IMR-90 (cell line): Measurements from ENCODE around the gene CASP3. TPM values are rescaled to one million over a fixed set of nuclear protein-coding genes. Genes with fewer than 3 reads are reported as not detected.

Source experiments
- ATAC-seq: fragments of 200-7000 bp; cut with Tn5 transposase; 2 replicates; pipeline ENCODE4 v1.9.1; 2020; ENCODE audit warnings: low read depth, mild to moderate bottlenecking, moderate library complexity
- BruUV-seq: library from RNA; stranded (reverse); fragments of 400-500 nt; replicated peaks from 2 replicates; lab custom pipeline; 2021; lab: Mats Ljungman, UMichigan
- CTCF ChIA-PET: fragments of 300-600 bp; formaldehyde crosslinking; extraction: SDS; loops from one replicate; lab custom pipeline; 2021; ENCODE audit warnings: antibody characterized with exemption; lab: Yijun Ruan, JAX
- POLR2A ChIA-PET: fragments of 300-600 bp; sonication (Branson Sonifier 250); formaldehyde crosslinking; loops from one replicate; lab custom pipeline; 2022; ENCODE audit warnings: antibody characterized with exemption; ENCODE audit not compliant: unreplicated experiment; lab: Charles Lee
- DNase-seq: peaks from one replicate; pipeline ENCODE4 v3.0.0; 2013
- H2AFZ ChIP-seq: replicated peaks from 2 replicates; pipeline ENCODE3; 2013; ENCODE audit warnings: low read length, mild to moderate bottlenecking; ENCODE audit not compliant: poor library complexity
- H2AK5ac ChIP-seq: 2 replicates; pipeline ENCODE4 v1.6.1; 2013; ENCODE audit warnings: low read depth, low read length, inconsistent platforms
- H2AK9ac ChIP-seq: replicated peaks from 2 replicates; pipeline ENCODE3; 2013; ENCODE audit warnings: mild to moderate bottlenecking, low read depth, low read length, moderate library complexity; ENCODE audit not compliant: poor library complexity
- H2BK120ac ChIP-seq: 2 replicates; pipeline ENCODE4 v1.6.1; 2013; ENCODE audit warnings: low read depth, low read length, inconsistent platforms
- H2BK15ac ChIP-seq: 3 replicates; pipeline ENCODE4 v1.6.1; 2013; ENCODE audit warnings: low read depth, low read length, inconsistent platforms
- H2BK20ac ChIP-seq: 2 replicates; pipeline ENCODE4 v1.6.1; 2013; ENCODE audit warnings: low read depth, mild to moderate bottlenecking, inconsistent platforms, low read length, moderate library complexity
- H2BK5ac ChIP-seq: 2 replicates; pipeline ENCODE4 v1.6.1; 2013; ENCODE audit warnings: mild to moderate bottlenecking, low read depth, low read length, inconsistent platforms; ENCODE audit not compliant: poor library complexity, severe bottlenecking
- H3K14ac ChIP-seq: replicated peaks from 2 replicates; pipeline ENCODE4 v1.6.1; 2013; ENCODE audit warnings: low read depth, low read length, inconsistent platforms
- H3K18ac ChIP-seq: 2 replicates; pipeline ENCODE4 v1.6.1; 2013; ENCODE audit warnings: low read depth, low read length, control low read depth
- H3K23ac ChIP-seq: 2 replicates; pipeline ENCODE4 v1.6.1; 2013; ENCODE audit warnings: low read depth, low read length, inconsistent platforms
- H3K27ac ChIP-seq: 2 replicates; pipeline ENCODE4 v1.5.1; 2013; ENCODE audit warnings: mild to moderate bottlenecking, control low read depth, low read length; ENCODE audit not compliant: insufficient read depth
- H3K27me3 ChIP-seq: 2 replicates; pipeline ENCODE4 v1.6.1; 2013; ENCODE audit warnings: low read length; ENCODE audit not compliant: control insufficient read depth, insufficient read depth
- H3K36me3 ChIP-seq: 2 replicates; pipeline ENCODE4 v1.6.1; 2013; ENCODE audit warnings: low read length, mixed read lengths; ENCODE audit not compliant: control insufficient read depth, insufficient read depth
- H3K4ac ChIP-seq: 2 replicates; pipeline ENCODE4 v1.6.1; 2013; ENCODE audit warnings: low read depth, low read length, inconsistent platforms
- H3K4me1 ChIP-seq: 2 replicates; pipeline ENCODE4 v1.6.1; 2013; ENCODE audit warnings: low read length, mixed read lengths; ENCODE audit not compliant: control insufficient read depth, insufficient read depth
- H3K4me2 ChIP-seq: 2 replicates; pipeline ENCODE4 v1.6.1; 2013; ENCODE audit warnings: low read depth, mild to moderate bottlenecking, control low read depth, low read length, moderate library complexity
- H3K4me3 ChIP-seq: 2 replicates; pipeline ENCODE4 v1.5.1; 2013; ENCODE audit warnings: low read depth, mild to moderate bottlenecking, control low read depth, low read length, moderate library complexity; ENCODE audit not compliant: insufficient read depth
- H3K56ac ChIP-seq: 2 replicates; pipeline ENCODE4 v1.6.1; 2013; ENCODE audit warnings: low read length, inconsistent platforms; ENCODE audit not compliant: insufficient read depth; ENCODE audit errors: extremely low read depth
- H3K79me1 ChIP-seq, 2 experiments: 2 replicates each; pipeline ENCODE4 v1.6.1; 2013; ENCODE audit warnings: low read length in 2 of 2, inconsistent platforms in 1 of 2, low read depth in 1 of 2
- H3K9ac ChIP-seq: 2 replicates; pipeline ENCODE4 v1.6.1; 2013; ENCODE audit warnings: low read depth, low read length, control low read depth
- H3K9me1 ChIP-seq: 2 replicates; pipeline ENCODE4 v1.6.1; 2013; ENCODE audit warnings: low read length, inconsistent platforms; ENCODE audit not compliant: insufficient read depth
- H3K9me3 ChIP-seq: 2 replicates; pipeline ENCODE4 v1.6.1; 2013; ENCODE audit warnings: low read length; ENCODE audit not compliant: control insufficient read depth, insufficient read depth
- H4K20me1 ChIP-seq: 2 replicates; pipeline ENCODE4 v1.6.1; 2013; ENCODE audit warnings: low read length, inconsistent platforms; ENCODE audit not compliant: insufficient read depth
- H4K5ac ChIP-seq: 2 replicates; pipeline ENCODE4 v1.6.1; 2013; ENCODE audit warnings: mild to moderate bottlenecking, low read depth, low read length, control low read depth
- H4K8ac ChIP-seq, 2 experiments: 2 replicates each; pipeline ENCODE4 v1.6.1; 2013; ENCODE audit warnings: low read depth in 2 of 2, low read length in 2 of 2, control low read depth in 1 of 2, inconsistent platforms in 1 of 2
- H4K91ac ChIP-seq: 2 replicates; pipeline ENCODE4 v1.6.1; 2013; ENCODE audit warnings: low read depth, low read length, inconsistent platforms; ENCODE audit not compliant: insufficient read depth
- BHLHE40 ChIP-seq: fragments of 150-350 bp; IDR thresholded peaks from 2 replicates; pipeline ENCODE4 v1.6.1; 2016; ENCODE audit warnings: mild to moderate bottlenecking, low read depth, low read length
- CEBPB ChIP-seq: IDR thresholded peaks from 2 replicates; pipeline ENCODE4 v1.6.1; 2012; ENCODE audit warnings: low read depth, low read length, improper control_type of control experiment
- CHD1 ChIP-seq: IDR thresholded peaks from 2 replicates; pipeline ENCODE4 v1.6.1; 2012; ENCODE audit warnings: low read depth, low read length, improper control_type of control experiment
- CTCF ChIP-seq: conservative IDR thresholded peaks from 2 replicates; pipeline ENCODE4 v1.5.1; 2012; ENCODE audit warnings: mild to moderate bottlenecking, low read depth, low read length, improper control_type of control experiment
- MAZ ChIP-seq: IDR thresholded peaks from 2 replicates; pipeline ENCODE4 v1.6.1; 2012; ENCODE audit warnings: low read depth, mild to moderate bottlenecking, low read length, improper control_type of control experiment, moderate library complexity, borderline replicate concordance
- MXI1 ChIP-seq: IDR thresholded peaks from 2 replicates; pipeline ENCODE4 v1.6.1; 2012; ENCODE audit warnings: low read depth, mild to moderate bottlenecking, low read length, moderate library complexity, borderline replicate concordance
- RFX5 ChIP-seq: IDR thresholded peaks from 2 replicates; pipeline ENCODE4 v1.8.0; 2012; ENCODE audit warnings: low read depth, mild to moderate bottlenecking, low read length, moderate library complexity
- SMC3 ChIP-seq: fragments of 150-350 bp; IDR thresholded peaks from 2 replicates; pipeline ENCODE4 v1.6.1; 2016; ENCODE audit warnings: low read depth, mild to moderate bottlenecking, antibody characterized with exemption, low read length, moderate library complexity
- WGBS, 2 experiments: methylation state at CpG; one replicate each; pipeline versions ENCODE4 v1.1.5 to v1.1.7; 2013; ENCODE audit warnings: missing lambda C conversion rate in 2 of 2; ENCODE audit not compliant: insufficient read length in 1 of 2; ENCODE audit errors: extremely low coverage in 2 of 2; 5-methylcytosine and 5-hydroxymethylcytosine counted together
- dilution Hi-C: fragments of 300-500 bp; cut with HindIII; formaldehyde crosslinking; loops from one replicate; pipeline ENCODE4 v1.14.3; 2018; ENCODE audit warnings: low sequenced_read_pairs; ENCODE audit not compliant: unreplicated experiment
- in situ Hi-C: fragments of 300-500 bp; cut with MboI; formaldehyde crosslinking; loops from 3 replicates; pipeline ENCODE4 v1.14.3; 2019; ENCODE audit warnings: low sequenced_read_pairs, inconsistent platforms, mixed read lengths
- intact Hi-C: fragments of 100-400 bp; cut with micrococcal nuclease; formaldehyde crosslinking; loops from 2 replicates; pipeline ENCODE4 v1.10.0; 2022
- polyA plus RNA-seq, 3 experiments: library from polyadenylated mRNA; depleted of rRNA; stranded (reverse); fragments of >200 nt; gene quantifications; 2 replicates each; pipeline ENCODE4 v1.2.3, GENCODE V29; 2012; ENCODE audit warnings: low replicate concordance in 1 of 3
- total RNA-seq: library from RNA; depleted of rRNA; stranded (reverse); fragments of >200 nt; gene quantifications from 2 replicates; pipeline ENCODE4 v1.2.3, GENCODE V29; 2012
- TF ChIP-seq, protein P1 (sequence below): fragments of 150-350 bp; IDR thresholded peaks from 2 replicates; pipeline ENCODE4 v1.6.1; 2017; ENCODE audit warnings: mild to moderate bottlenecking, antibody characterized with exemption, low read length, low read depth
- TF ChIP-seq, protein P2 (sequence below): fragments of 150-350 bp; IDR thresholded peaks from 2 replicates; pipeline ENCODE4 v1.6.1; 2016; ENCODE audit warnings: low read depth, mild to moderate bottlenecking, low read length, moderate library complexity, borderline replicate concordance

The CASP3 gene
- total and polyA plus RNA-seq, 2 of the 4 experiments (the other 2 are of a cell fraction), result 26.7 to 27.4 TPM

DNA sequence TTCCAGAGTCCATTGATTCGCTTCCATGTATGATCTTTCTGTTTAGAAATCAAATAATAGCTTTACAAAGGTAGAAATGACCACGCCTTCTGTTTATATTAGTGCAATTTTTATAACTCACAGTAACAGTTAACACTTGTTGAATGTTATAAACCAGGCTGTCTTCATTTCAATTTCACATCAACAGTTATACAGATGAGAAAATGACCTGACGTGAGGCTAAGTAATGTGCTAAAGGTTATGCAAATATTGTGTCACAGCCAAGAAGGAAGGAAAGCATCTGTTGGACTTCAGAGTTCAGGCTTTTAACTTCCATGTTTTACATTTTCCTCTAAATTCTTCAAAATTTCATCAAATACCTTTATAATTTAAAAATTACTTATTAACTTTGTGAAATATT is 13.9 kb downstream of the CASP3 start:
- POLR2A ChIA-PET, result no interaction called here
- H2BK15ac ChIP-seq, result no peak overlapping the region
- in situ Hi-C loops, result no loop called here

More for the DNA sequence above, 13.9 kb downstream of the CASP3 start:
- no peak overlapping the region for H3K4ac ChIP-seq
- H3K36me3 ChIP-seq, result peaks cover 34% of the 10 kb centered on the region
- H3K14ac ChIP-seq, result no peak overlapping the region
- no peak overlapping the region for H2BK20ac ChIP-seq
- dilution Hi-C loops (no loop called here), intact Hi-C loops (no loop called here)
- H3K23ac ChIP-seq, result no peak overlapping the region
- WGBS, 2 experiments, result no CpG with 5 or more reads among the region's 3 CpGs
- H2AFZ ChIP-seq, result no peak overlapping the region
- CTCF ChIA-PET, result interaction anchor here (0.6 kb wide), 1 partner anchor 456 kb away, joined by 4 read pairs; no protein-coding TSS in a partner anchor
- TF ChIP-seq RFX5 (no peak), CEBPB (no peak), CHD1 (no peak), SMC3 (no peak), CTCF (no peak), MAZ (no peak), MXI1 (no peak), BHLHE40 (no peak)
- TF ChIP-seq, protein P1, sequence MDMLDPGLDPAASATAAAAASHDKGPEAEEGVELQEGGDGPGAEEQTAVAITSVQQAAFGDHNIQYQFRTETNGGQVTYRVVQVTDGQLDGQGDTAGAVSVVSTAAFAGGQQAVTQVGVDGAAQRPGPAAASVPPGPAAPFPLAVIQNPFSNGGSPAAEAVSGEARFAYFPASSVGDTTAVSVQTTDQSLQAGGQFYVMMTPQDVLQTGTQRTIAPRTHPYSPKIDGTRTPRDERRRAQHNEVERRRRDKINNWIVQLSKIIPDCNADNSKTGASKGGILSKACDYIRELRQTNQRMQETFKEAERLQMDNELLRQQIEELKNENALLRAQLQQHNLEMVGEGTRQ, result no peak
- TF ChIP-seq, protein P2, sequence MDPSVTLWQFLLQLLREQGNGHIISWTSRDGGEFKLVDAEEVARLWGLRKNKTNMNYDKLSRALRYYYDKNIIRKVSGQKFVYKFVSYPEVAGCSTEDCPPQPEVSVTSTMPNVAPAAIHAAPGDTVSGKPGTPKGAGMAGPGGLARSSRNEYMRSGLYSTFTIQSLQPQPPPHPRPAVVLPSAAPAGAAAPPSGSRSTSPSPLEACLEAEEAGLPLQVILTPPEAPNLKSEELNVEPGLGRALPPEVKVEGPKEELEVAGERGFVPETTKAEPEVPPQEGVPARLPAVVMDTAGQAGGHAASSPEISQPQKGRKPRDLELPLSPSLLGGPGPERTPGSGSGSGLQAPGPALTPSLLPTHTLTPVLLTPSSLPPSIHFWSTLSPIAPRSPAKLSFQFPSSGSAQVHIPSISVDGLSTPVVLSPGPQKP, result no peak
- H4K91ac ChIP-seq, result no peak overlapping the region
- no peaks in the 10 kb centered on the region; the same call in 1 of the 2 replicates for H3K9me1 ChIP-seq
- H4K5ac ChIP-seq, result no peak overlapping the region
- H3K9me3 ChIP-seq, result no peaks in the 10 kb centered on the region
- H3K79me1 ChIP-seq, result peaks cover 32 to 38% of the 10 kb centered on the region in 2 experiments
- H3K27me3 ChIP-seq, result no peaks in the 10 kb centered on the region
- H3K4me3 ChIP-seq, result no peak overlapping the region
- H2BK120ac ChIP-seq, result no peak overlapping the region
- H4K20me1 ChIP-seq, result peaks cover 4% of the 10 kb centered on the region; the same call in 1 of the 2 replicates
- H4K8ac ChIP-seq, result no peak overlapping the region
- no peak for DNase-seq
- H3K18ac ChIP-seq, result no peak overlapping the region
- ATAC-seq, result no peak
- H3K4me1 ChIP-seq, result no peaks in the 10 kb centered on the region
- no peak overlapping the region for H2BK5ac ChIP-seq
- no peak overlapping the region for H2AK9ac ChIP-seq
- H3K56ac ChIP-seq, result no peak overlapping the region
- H3K4me2 ChIP-seq, result no peak overlapping the region
- no TSS peak for BruUV-seq
- no peak overlapping the region for H3K27ac ChIP-seq
- no peak overlapping the region for H2AK5ac ChIP-seq
- no peak overlapping the region for H3K9ac ChIP-seq
